HCT116 (cell line): ENCODE data around the gene CXXC1. TPM values are rescaled to one million over a fixed set of nuclear protein-coding genes. Genes with fewer than 3 reads are reported as not detected.

Experiments
- ATAC-seq: fragments of 200-7000 bp; cut with Tn5 transposase; 2 replicates; pipeline ENCODE4 v1.9.1; 2020; ENCODE audit warnings: mild to moderate bottlenecking, moderate library complexity
- BruUV-seq: library from RNA; stranded (reverse); fragments of 400-500 nt; replicated peaks from 2 replicates; lab custom pipeline; 2021; lab: Mats Ljungman, UMichigan
- CTCF ChIA-PET: fragments of 300-600 bp; sonication (Branson Sonifier 250); formaldehyde crosslinking; loops from one replicate; lab custom pipeline; 2021; ENCODE audit warnings: antibody characterized with exemption; lab: Charles Lee
- POLR2A ChIA-PET: fragments of 300-600, 350-600 bp; sonication (Branson Sonifier 250); formaldehyde crosslinking; loops from one replicate; lab custom pipeline; 2021; ENCODE audit warnings: antibody characterized with exemption; lab: Charles Lee
- RAD21 ChIA-PET, 2 experiments: fragments of 300-600 bp; sonication (Branson Sonifier 250); formaldehyde crosslinking; loops; one replicate each; lab custom pipeline; 2023; ENCODE audit warnings: low total read pairs in 2 of 2; ENCODE audit not compliant: uncharacterized antibody in 2 of 2, unreplicated experiment in 2 of 2, low non-redundant PET in 1 of 2; lab: Charles Lee
- DNase-seq: peaks from one replicate; pipeline ENCODE4 v3.0.0-alpha.2; 2010; ENCODE audit warnings: low read depth, low spot score
- H2AFZ ChIP-seq: fragments of 200-600 bp; shearing (Covaris generic), sonication (generic); 2 replicates; pipeline ENCODE4 v1.6.1; 2017; ENCODE audit warnings: low read depth, mixed run types, mixed read lengths, antibody characterized with exemption, low read length; ENCODE audit not compliant: poor library complexity, severe bottlenecking
- H3K27ac ChIP-seq: 2 replicates; pipeline ENCODE4 v1.5.1; 2012; ENCODE audit warnings: low read depth, low read length
- H3K27me3 ChIP-seq: fragments of 200-600 bp; sonication (generic); 2 replicates; pipeline ENCODE4 v1.6.1; 2016; ENCODE audit warnings: mixed run types, low read length, mixed read lengths; ENCODE audit not compliant: insufficient read depth
- H3K36me3 ChIP-seq, 2 experiments: fragments of 200-500 bp in 1 of 2; fragments of 200-600 bp in 1 of 2; sonication (Bioruptor generic) in 1 of 2; sonication (generic) in 1 of 2; 2 replicates each; pipeline versions ENCODE4 v1.5.1 to v1.6.1; 2014 to 2016; ENCODE audit warnings: low read length in 2 of 2, inconsistent platforms in 1 of 2, mixed read lengths in 1 of 2, mixed run types in 1 of 2; ENCODE audit not compliant: insufficient read depth in 2 of 2, control insufficient read depth in 1 of 2
- H3K4me1 ChIP-seq, 2 experiments: fragments of 200-600 bp in 1 of 2; sonication (generic) in 1 of 2; 2 replicates each; pipeline versions ENCODE4 v1.5.1 to v1.6.1; 2012 to 2017; ENCODE audit warnings: low read length in 2 of 2, inconsistent platforms in 1 of 2, mild to moderate bottlenecking in 1 of 2, mixed read lengths in 1 of 2, mixed run types in 1 of 2, moderate library complexity in 1 of 2; ENCODE audit not compliant: insufficient read depth in 2 of 2, control insufficient read depth in 1 of 2
- H3K4me2 ChIP-seq: fragments of 200-600 bp; sonication (generic); 2 replicates; pipeline ENCODE4 v1.6.1; 2017; ENCODE audit warnings: mixed run types, low read length, mixed read lengths
- H3K4me3 ChIP-seq, 2 experiments: fragments of 200-600 bp in 1 of 2; sonication (generic) in 1 of 2; replicated peaks in 1 of 2; 2 replicates each; pipeline ENCODE4 v1.5.1; 2011 to 2016; ENCODE audit warnings: low read length in 2 of 2, control low read depth in 1 of 2, low read depth in 1 of 2, mild to moderate bottlenecking in 1 of 2, mixed read lengths in 1 of 2, mixed run types in 1 of 2
- H3K79me2 ChIP-seq: fragments of 200-600 bp; sonication (generic); 2 replicates; pipeline ENCODE4 v1.6.1; 2017; ENCODE audit warnings: mild to moderate bottlenecking, mixed run types, low read length, moderate library complexity, mixed read lengths; ENCODE audit not compliant: insufficient read depth
- H3K9ac ChIP-seq: fragments of 200-600 bp; sonication (generic); 2 replicates; pipeline ENCODE4 v1.6.1; 2016; ENCODE audit warnings: low read length, mixed read lengths
- H3K9me2 ChIP-seq: fragments of 200-600 bp; sonication (generic), shearing (Covaris generic); 2 replicates; pipeline ENCODE4 v1.6.1; 2017; ENCODE audit warnings: mixed run types, mild to moderate bottlenecking, moderate library complexity; ENCODE audit not compliant: insufficient read depth
- H3K9me3 ChIP-seq, 2 experiments: fragments of 200-500 bp in 1 of 2; fragments of 200-600 bp in 1 of 2; sonication (Bioruptor generic) in 1 of 2; sonication (generic) in 1 of 2; 2 replicates each; pipeline ENCODE4 v1.6.1; 2014 to 2017; ENCODE audit warnings: low read length in 2 of 2, mixed read lengths in 2 of 2, inconsistent platforms in 1 of 2, low read depth in 1 of 2, mild to moderate bottlenecking in 1 of 2, mixed run types in 1 of 2, moderate library complexity in 1 of 2; ENCODE audit not compliant: control insufficient read depth in 1 of 2, insufficient read depth in 1 of 2
- H4K20me1 ChIP-seq: fragments of 200-600 bp; sonication (generic), shearing (Covaris generic); 2 replicates; pipeline ENCODE4 v1.6.1; 2017; ENCODE audit warnings: mixed run types, mild to moderate bottlenecking, moderate library complexity; ENCODE audit not compliant: insufficient read depth
- ELF1 ChIP-seq: IDR thresholded peaks from 2 replicates; pipeline ENCODE4 v1.6.1; 2012; ENCODE audit warnings: low read depth, borderline replicate concordance
- EZH2 ChIP-seq: fragments of 200-600 bp; sonication (generic); IDR thresholded peaks from 2 replicates; pipeline ENCODE4 v1.6.1; 2017; ENCODE audit warnings: antibody characterized with exemption, mixed run types
- EZH2phosphoT487 ChIP-seq: fragments of 200-600 bp; IDR thresholded peaks from 2 replicates; pipeline ENCODE4 v1.6.1; 2018; ENCODE audit warnings: antibody characterized with exemption, borderline replicate concordance
- POLR2AphosphoS5 ChIP-seq: IDR thresholded peaks from 2 replicates; pipeline ENCODE4 v1.6.1; 2011; ENCODE audit warnings: mild to moderate bottlenecking, low read depth, low read length, moderate library complexity
- RAD21 ChIP-seq: IDR thresholded peaks from 2 replicates; pipeline ENCODE4 v1.6.1; 2012; ENCODE audit warnings: low read depth, mild to moderate bottlenecking
- REST ChIP-seq: IDR thresholded peaks from 2 replicates; pipeline ENCODE4 v1.6.1; 2012; ENCODE audit warnings: low read depth
- SIN3A ChIP-seq: IDR thresholded peaks from 2 replicates; pipeline ENCODE4 v1.6.1; 2012; ENCODE audit warnings: low read depth
- TCF7L2 ChIP-seq: IDR thresholded peaks from 2 replicates; pipeline ENCODE4 v1.7.0; 2011; ENCODE audit warnings: borderline replicate concordance, inconsistent platforms; ENCODE audit not compliant: insufficient read depth, insufficient read length; ENCODE audit errors: extremely low read depth
- ZBTB33 ChIP-seq: IDR thresholded peaks from 2 replicates; pipeline ENCODE4 v1.6.1; 2011; ENCODE audit warnings: mild to moderate bottlenecking, low read length, moderate library complexity; ENCODE audit not compliant: insufficient replicate concordance; ENCODE audit errors: extremely low read depth
- ZFX ChIP-seq: fragments of 450-650 bp; IDR thresholded peaks from 2 replicates; pipeline ENCODE4 v1.6.1; 2017
- ZNF274 ChIP-seq: fragments of 200-500 bp; sonication (Bioruptor generic); IDR thresholded peaks from 2 replicates; pipeline ENCODE4 v1.6.1; 2014; ENCODE audit warnings: mild to moderate bottlenecking, low read depth, low read length, inconsistent platforms
- intact Hi-C: fragments of 100-400 bp; cut with micrococcal nuclease; formaldehyde crosslinking; loops from 2 replicates; pipeline ENCODE4 v1.10.0; 2022
- total RNA-seq: library from RNA; stranded (reverse); gene quantifications from one replicate; pipeline ENCODE4 v1.2.1, GENCODE V29; 2021; ENCODE audit not compliant: unreplicated experiment

Gene CXXC1
- total RNA-seq, 1 experiment from 2014 or later = 101 TPM

- H3K27ac ChIP-seq = no peak within 1 kb of the TSS
- POLR2A ChIA-PET = no interaction called here
- H3K36me3 ChIP-seq = peaks cover 22 to 24% of the 10 kb centered on the region in 2 experiments
- ATAC-seq = no peak
- H4K20me1 ChIP-seq = no peaks in the 10 kb centered on the region
- intact Hi-C loops = no loop called here
- H3K9me3 ChIP-seq = no peaks in the 10 kb centered on the region
- no TSS peak for BruUV-seq
- TF ChIP-seq EZH2phosphoT487 (no peak), SIN3A (no peak), POLR2AphosphoS5 (no peak), ZNF274 (no peak)
- TF ChIP-seq, all 23 proteins: peak for 0
- H3K4me3 ChIP-seq = no peak within 1 kb of the TSS
- no peak within 1 kb of the TSS for H3K4me2 ChIP-seq
- no peaks in the 10 kb centered on the region for H3K4me1 ChIP-seq
- H3K79me2 ChIP-seq = no peaks in the 10 kb centered on the region
- no peak for DNase-seq
- no peak within 1 kb of the TSS for H3K9ac ChIP-seq
- no peaks in the 10 kb centered on the region for H3K27me3 ChIP-seq
- RAD21 ChIA-PET = no interaction called here
- H3K9me2 ChIP-seq = no peaks in the 10 kb centered on the region
- CTCF ChIA-PET = no interaction called here
- H2AFZ ChIP-seq = no peak within 1 kb of the TSS
These were observed 21.2 kb downstream of the CXXC1 start, which contains the start of gene CFAP53 for GRCh38 chr18:50266248-50266704. CFAP53 (minus strand) TSS chr18:50266495; CDS start chr18:50266404, 91 bp downstream.

GRCh38 chr18:50262977-50263376, 24.5 kb downstream of the CXXC1 start:
- H3K4me2 ChIP-seq = no peak overlapping the region
- BruUV-seq = no TSS peak
- H3K27me3 ChIP-seq = no peaks in the 10 kb centered on the region
- POLR2A ChIA-PET = no interaction called here
- CTCF ChIA-PET = no interaction called here
- DNase-seq = no peak
- no peak overlapping the region for H2AFZ ChIP-seq
- H3K4me1 ChIP-seq = no peaks in the 10 kb centered on the region
- no peak overlapping the region for H3K4me3 ChIP-seq
- RAD21 ChIA-PET = no interaction called here
- H3K36me3 ChIP-seq = peaks cover 4 to 8% of the 10 kb centered on the region in 2 experiments
- no peak overlapping the region for H3K9ac ChIP-seq
- TF ChIP-seq TCF7L2 (no peak), ELF1 (no peak), RAD21 (no peak), EZH2phosphoT487 (no peak), SIN3A (no peak), ZBTB33 (no peak), EZH2 (no peak), REST (no peak), POLR2AphosphoS5 (no peak), ZFX (no peak)
- no peaks in the 10 kb centered on the region for H3K79me2 ChIP-seq
- H3K27ac ChIP-seq = no peak overlapping the region
- no peak for ATAC-seq
- no peaks in the 10 kb centered on the region for H4K20me1 ChIP-seq
- no peaks in the 10 kb centered on the region for H3K9me2 ChIP-seq
- intact Hi-C loops = no loop called here
- H3K9me3 ChIP-seq = no peaks in the 10 kb centered on the region; a peak in 1 of 4 replicates
